SK-N-SH (cell line): ENCODE data around the gene GABARAPL2. TPM values are rescaled to one million over a fixed set of nuclear protein-coding genes. Genes with fewer than 3 reads are reported as not detected.

Source experiments
- CTCF ChIA-PET: fragments of 300-600, 350-600 bp; formaldehyde crosslinking; extraction: SDS; loops from one replicate; lab custom pipeline; 2021; lab: Yijun Ruan, JAX
- POLR2A ChIA-PET: fragments of 350-600 bp; sonication (Branson Sonifier 250); formaldehyde crosslinking; extraction: SDS; loops from one replicate; lab custom pipeline; 2020; ENCODE audit warnings: antibody characterized with exemption, inconsistent platforms; lab: Yijun Ruan, JAX
- DNase-seq: peaks from one replicate; pipeline ENCODE4 v3.0.0; 2012
- H2AFZ ChIP-seq: fragments of 200-600 bp; sonication (generic); 2 replicates; pipeline ENCODE4 v1.8.1; 2016; ENCODE audit warnings: antibody characterized with exemption, mild to moderate bottlenecking, low read depth
- H3F3A ChIP-seq: fragments of 200-600 bp; sonication (generic); replicated peaks from 2 replicates; pipeline ENCODE3; 2016; ENCODE audit warnings: antibody characterized with exemption, mild to moderate bottlenecking; ENCODE audit not compliant: insufficient read depth
- H3K27ac ChIP-seq, 2 experiments: fragments of 200-500 bp in 1 of 2; fragments of 200-600 bp in 1 of 2; sonication (Bioruptor generic) in 1 of 2; sonication (generic), shearing (Covaris generic) in 1 of 2; 2 replicates each; pipeline versions ENCODE4 v1.5.1 to v1.6.1; 2014 to 2016; ENCODE audit warnings: low read depth in 2 of 2, inconsistent platforms in 1 of 2, low read length in 1 of 2, mild to moderate bottlenecking in 1 of 2, mixed read lengths in 1 of 2
- H3K27me3 ChIP-seq: fragments of 200-600 bp; sonication (generic), shearing (Covaris generic); 2 replicates; pipeline ENCODE4 v1.6.1; 2016; ENCODE audit warnings: mixed run types; ENCODE audit not compliant: insufficient read depth
- H3K36me3 ChIP-seq, 2 experiments: fragments of 200-500 bp in 1 of 2; fragments of 200-600 bp in 1 of 2; sonication (Bioruptor generic) in 1 of 2; sonication (generic) in 1 of 2; replicated peaks in 1 of 2; 2 replicates each; pipeline versions ENCODE3 to v1.5.1; 2014 to 2016; ENCODE audit warnings: low read length in 1 of 2, mild to moderate bottlenecking in 1 of 2; ENCODE audit not compliant: insufficient read depth in 2 of 2, control insufficient read depth in 1 of 2
- H3K4me1 ChIP-seq, 2 experiments: fragments of 200-500 bp in 1 of 2; fragments of 200-600 bp in 1 of 2; sonication (Bioruptor generic) in 1 of 2; sonication (generic), shearing (Covaris generic) in 1 of 2; 2 replicates each; pipeline versions ENCODE4 v1.5.1 to v1.6.1; 2014 to 2016; ENCODE audit warnings: low read depth in 1 of 2, low read length in 1 of 2, mixed run types in 1 of 2; ENCODE audit not compliant: insufficient read depth in 2 of 2, control insufficient read depth in 1 of 2
- H3K4me2 ChIP-seq: fragments of 200-600 bp; sonication (generic), shearing (Covaris generic); 2 replicates; pipeline ENCODE4 v1.6.1; 2017; ENCODE audit warnings: mixed run types
- H3K4me3 ChIP-seq, 2 experiments: fragments of 200-500 bp in 1 of 2; fragments of 200-600 bp in 1 of 2; sonication (Bioruptor generic) in 1 of 2; sonication (generic), shearing (Covaris generic) in 1 of 2; 2 replicates each; pipeline versions ENCODE4 v1.5.1 to v1.8.1; 2014 to 2016; ENCODE audit warnings: low read depth in 2 of 2, inconsistent platforms in 1 of 2, low read length in 1 of 2, mild to moderate bottlenecking in 1 of 2, mixed read lengths in 1 of 2, moderate library complexity in 1 of 2
- H3K79me2 ChIP-seq: fragments of 200-600 bp; sonication (generic); 2 replicates; pipeline ENCODE4 v1.8.1; 2017; ENCODE audit warnings: mild to moderate bottlenecking; ENCODE audit not compliant: insufficient read depth
- H3K9ac ChIP-seq: fragments of 200-600 bp; sonication (generic); 2 replicates; pipeline ENCODE4 v1.6.1; 2017; ENCODE audit warnings: mixed run types
- H3K9me2 ChIP-seq: fragments of 200-600 bp; sonication (generic); 2 replicates; pipeline ENCODE4 v1.6.1; 2017; ENCODE audit warnings: mixed run types
- H3K9me3 ChIP-seq: fragments of 200-600 bp; sonication (generic); 2 replicates; pipeline ENCODE4 v1.6.1; 2017; ENCODE audit warnings: mixed run types, mild to moderate bottlenecking, moderate library complexity
- H4K20me1 ChIP-seq: fragments of 200-600 bp; sonication (generic); 2 replicates; pipeline ENCODE4 v1.6.1; 2017; ENCODE audit warnings: mild to moderate bottlenecking, mixed run types; ENCODE audit not compliant: insufficient read depth
- CHD2 ChIP-seq: fragments of 150-350 bp; IDR thresholded peaks from 2 replicates; pipeline ENCODE4 v1.6.1; 2018; ENCODE audit warnings: low read length; ENCODE audit not compliant: partially characterized antibody
- ELF1 ChIP-seq: IDR thresholded peaks from 2 replicates; pipeline ENCODE4 v1.4.0; 2012
- FOSL2 ChIP-seq: IDR thresholded peaks from 2 replicates; pipeline ENCODE4 v1.4.0; 2012; ENCODE audit warnings: low read depth, mild to moderate bottlenecking, moderate library complexity, borderline replicate concordance
- GATA2 ChIP-seq: sonication (generic); formaldehyde crosslinking; IDR thresholded peaks from 2 replicates; pipeline ENCODE4 v1.5.0; 2020; ENCODE audit warnings: mild to moderate bottlenecking, missing genetic modification reagents
- IRF3 ChIP-seq: fragments of 150-350 bp; IDR thresholded peaks from 2 replicates; pipeline ENCODE4 v1.6.1; 2016; ENCODE audit warnings: mild to moderate bottlenecking, low read depth, low read length
- MEF2A ChIP-seq: IDR thresholded peaks from 2 replicates; pipeline ENCODE4 v1.4.0; 2012; ENCODE audit warnings: low read depth, borderline replicate concordance
- MXI1 ChIP-seq: IDR thresholded peaks from 2 replicates; pipeline ENCODE4 v1.6.1; 2012; ENCODE audit warnings: mild to moderate bottlenecking, low read depth, low read length, improper control_type of control experiment
- PBX3 ChIP-seq: IDR thresholded peaks from 2 replicates; pipeline ENCODE4; 2012
- RCOR1 ChIP-seq: fragments of 150-350 bp; IDR thresholded peaks from 2 replicates; pipeline ENCODE4 v1.6.1; 2017; ENCODE audit warnings: antibody characterized with exemption, low read length
- REST ChIP-seq: IDR thresholded peaks from 2 replicates; pipeline ENCODE4 v1.6.1; 2012; ENCODE audit warnings: mild to moderate bottlenecking, low read depth, low read length, moderate library complexity
- RFX5 ChIP-seq: IDR thresholded peaks from 2 replicates; pipeline ENCODE4 v1.6.1; 2012; ENCODE audit warnings: mild to moderate bottlenecking, improper control_type of control experiment, low read length
- RXRA ChIP-seq: IDR thresholded peaks from 2 replicates; pipeline ENCODE4 v1.4.0; 2012; ENCODE audit warnings: low read depth, mild to moderate bottlenecking, borderline replicate concordance
- TAF1 ChIP-seq: IDR thresholded peaks from 2 replicates; pipeline ENCODE4 v1.6.1; 2012; ENCODE audit warnings: low read depth, mild to moderate bottlenecking, low read length, moderate library complexity, borderline replicate concordance
- TCF12 ChIP-seq: IDR thresholded peaks from 2 replicates; pipeline ENCODE4 v1.4.0; 2012
- YY1 ChIP-seq: IDR thresholded peaks from 2 replicates; pipeline ENCODE4 v1.4.0; 2012; ENCODE audit warnings: low read depth, mild to moderate bottlenecking
- ZBTB33 ChIP-seq: IDR thresholded peaks from 2 replicates; pipeline ENCODE4 v1.4.0; 2012; ENCODE audit warnings: low read depth, borderline replicate concordance
- WGBS: methylation state at CpG from one replicate; pipeline ENCODE4 v1.1.6; 2017; ENCODE audit warnings: low lambda C conversion rate; 5-methylcytosine and 5-hydroxymethylcytosine counted together
- polyA plus RNA-seq, 3 experiments: library from polyadenylated mRNA; depleted of rRNA; stranded (reverse); fragments of >200 nt; gene quantifications; 2 replicates each; pipeline ENCODE4 v1.2.3, GENCODE V29; 2012
- TF ChIP-seq, protein P1 (sequence below): IDR thresholded peaks from 2 replicates; pipeline ENCODE4 v1.4.0; 2012; ENCODE audit warnings: low read depth, borderline replicate concordance
- TF ChIP-seq, protein P2 (sequence below): fragments of 200-600 bp; sonication (generic); IDR thresholded peaks from 2 replicates; pipeline ENCODE4 v1.6.1; 2017; ENCODE audit warnings: antibody characterized with exemption, mild to moderate bottlenecking, moderate library complexity

GABARAPL2 gene
- polyA plus RNA-seq, 1 of the 3 experiments (the other 2 are of a cell fraction) = 135 TPM

DNA sequence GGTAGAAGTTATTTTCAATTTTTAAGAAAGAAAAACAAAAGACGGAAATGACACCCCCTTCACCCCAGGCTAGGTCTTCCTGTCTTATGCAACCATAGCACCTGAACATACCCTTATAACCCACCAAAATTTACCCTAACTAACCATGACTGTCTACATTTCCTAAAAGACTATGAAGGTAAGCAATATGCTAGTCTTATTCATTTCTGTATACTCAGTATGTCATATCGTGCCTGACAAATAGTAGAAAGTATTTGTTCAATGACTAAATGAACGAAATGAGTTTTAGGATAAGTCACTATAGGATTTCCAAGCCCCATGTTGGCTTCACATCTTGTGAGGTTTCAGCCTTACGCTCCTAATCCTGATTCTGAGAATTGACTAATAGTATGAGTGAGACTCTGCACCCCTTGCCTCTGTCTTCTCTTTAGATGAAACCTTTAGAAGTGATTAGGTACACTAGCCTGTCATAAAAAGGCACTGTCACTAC is 50.4 kb downstream of the GABARAPL2 start (continued):
- TF ChIP-seq ZBTB33 = no peak
- no peak for TF ChIP-seq RCOR1
- TF ChIP-seq, protein P1, sequence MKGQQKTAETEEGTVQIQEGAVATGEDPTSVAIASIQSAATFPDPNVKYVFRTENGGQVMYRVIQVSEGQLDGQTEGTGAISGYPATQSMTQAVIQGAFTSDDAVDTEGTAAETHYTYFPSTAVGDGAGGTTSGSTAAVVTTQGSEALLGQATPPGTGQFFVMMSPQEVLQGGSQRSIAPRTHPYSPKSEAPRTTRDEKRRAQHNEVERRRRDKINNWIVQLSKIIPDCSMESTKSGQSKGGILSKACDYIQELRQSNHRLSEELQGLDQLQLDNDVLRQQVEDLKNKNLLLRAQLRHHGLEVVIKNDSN = no peak
- TF ChIP-seq RFX5 = no peak
- no peak for TF ChIP-seq ELF1
- no peak for TF ChIP-seq GATA2 (CRISPR knock-in tag)
- no peak for TF ChIP-seq YY1

- Histone ChIP-seq H3K9ac (no peak overlapping the region), H3K9me2 (no peaks in the 10 kb centered on the region), H3K27me3 (no peaks in the 10 kb centered on the region), H3K36me3 (peaks cover 51 to 62% of the 10 kb centered on the region in 2 experiments), H2AFZ (no peak overlapping the region), H3K9me3 (no peaks in the 10 kb centered on the region), H4K20me1 (peaks cover 4% of the 10 kb centered on the region; the same call in 1 of the 2 replicates), H3K79me2 (peaks cover 20% of the 10 kb centered on the region), H3F3A (peaks cover 29% of the 10 kb centered on the region), H3K4me3 (no peak overlapping the region), H3K27ac (no peak overlapping the region), H3K4me2 (no peak overlapping the region), H3K4me1 (peaks cover 14 to 17% of the 10 kb centered on the region in 2 experiments)
- CTCF ChIA-PET = interaction anchor here (0.7 kb wide), 1 partner anchor 152 kb away, joined by 3 read pairs; no protein-coding TSS in a partner anchor
- 98% methylated on average over 3 of the region's 3 CpGs for WGBS
- DNase-seq = no peak
- POLR2A ChIA-PET = no interaction called here
- TF ChIP-seq REST (no peak), RXRA (no peak), RCOR1 (no peak), TCF12 (no peak), ZBTB33 (no peak), MXI1 (no peak), GATA2 (CRISPR knock-in tag) (no peak), FOSL2 (no peak), PBX3 (no peak), MEF2A (no peak), TAF1 (no peak), CHD2 (no peak), IRF3 (no peak)
- TF ChIP-seq, protein P2, sequence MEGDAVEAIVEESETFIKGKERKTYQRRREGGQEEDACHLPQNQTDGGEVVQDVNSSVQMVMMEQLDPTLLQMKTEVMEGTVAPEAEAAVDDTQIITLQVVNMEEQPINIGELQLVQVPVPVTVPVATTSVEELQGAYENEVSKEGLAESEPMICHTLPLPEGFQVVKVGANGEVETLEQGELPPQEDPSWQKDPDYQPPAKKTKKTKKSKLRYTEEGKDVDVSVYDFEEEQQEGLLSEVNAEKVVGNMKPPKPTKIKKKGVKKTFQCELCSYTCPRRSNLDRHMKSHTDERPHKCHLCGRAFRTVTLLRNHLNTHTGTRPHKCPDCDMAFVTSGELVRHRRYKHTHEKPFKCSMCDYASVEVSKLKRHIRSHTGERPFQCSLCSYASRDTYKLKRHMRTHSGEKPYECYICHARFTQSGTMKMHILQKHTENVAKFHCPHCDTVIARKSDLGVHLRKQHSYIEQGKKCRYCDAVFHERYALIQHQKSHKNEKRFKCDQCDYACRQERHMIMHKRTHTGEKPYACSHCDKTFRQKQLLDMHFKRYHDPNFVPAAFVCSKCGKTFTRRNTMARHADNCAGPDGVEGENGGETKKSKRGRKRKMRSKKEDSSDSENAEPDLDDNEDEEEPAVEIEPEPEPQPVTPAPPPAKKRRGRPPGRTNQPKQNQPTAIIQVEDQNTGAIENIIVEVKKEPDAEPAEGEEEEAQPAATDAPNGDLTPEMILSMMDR = no peak
These were observed 50.9 kb downstream of the GABARAPL2 start for GRCh38 chr16:75617121-75617520.
